HTR-8/SVneo (cell line): ENCODE measurements around the gene VPS72.

Source experiments
- DNase-seq: peaks from one replicate; pipeline ENCODE4 v3.0.0; 2011; ENCODE audit warnings: low spot score, mixed read lengths; ENCODE audit not compliant: insufficient read length
- FAIRE-seq: peaks from 2 replicates; lab custom pipeline; 2011; peaks lifted over from hg19 to GRCh38; lab: Jason Lieb, UNC

VPS72 gene

DNA sequence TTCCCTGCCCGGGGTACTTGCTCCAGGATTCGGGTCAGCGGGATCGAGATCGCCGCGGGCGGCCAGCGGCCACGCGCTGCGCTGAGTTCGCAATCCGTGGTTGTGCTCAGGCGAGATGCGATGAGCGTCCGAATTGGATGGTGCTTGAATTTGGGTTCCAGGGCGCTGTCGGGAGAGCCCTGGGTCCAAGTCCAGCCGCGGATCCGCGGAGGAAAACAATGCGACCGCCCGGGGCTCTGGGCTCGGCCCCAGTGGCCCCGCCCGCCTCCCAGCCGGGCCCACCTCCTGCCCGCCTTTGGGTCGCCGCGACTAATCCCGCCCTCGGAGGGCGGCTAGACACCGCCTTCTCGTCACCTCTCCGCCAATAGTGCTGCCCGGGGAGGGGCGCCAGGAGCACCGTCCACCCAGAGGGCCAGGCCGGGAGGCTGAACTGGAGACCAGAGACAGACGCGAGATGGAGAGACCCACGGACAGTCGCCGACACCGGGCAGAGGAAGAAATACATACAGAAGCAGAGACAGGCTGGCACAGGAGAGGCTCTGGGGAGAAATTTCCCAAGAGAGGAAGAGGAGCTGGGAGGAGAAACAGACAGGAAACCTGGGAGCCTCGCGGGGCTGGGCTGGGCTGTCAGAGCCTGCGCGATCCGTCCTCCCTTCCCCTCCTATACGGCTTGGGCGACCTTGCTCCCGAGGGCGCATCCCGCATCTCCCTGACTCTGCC lies 43.4 kb downstream of the VPS72 start, which contains the start of gene SEMA6C:
TSS of gene SEMA6C (minus strand) at position 220 of the 720 bp plus-strand sequence. CDS start 4,010 bp downstream, outside the sequence.
- FAIRE-seq (no peak), DNase-seq (peak; percentile 91)

DNA sequence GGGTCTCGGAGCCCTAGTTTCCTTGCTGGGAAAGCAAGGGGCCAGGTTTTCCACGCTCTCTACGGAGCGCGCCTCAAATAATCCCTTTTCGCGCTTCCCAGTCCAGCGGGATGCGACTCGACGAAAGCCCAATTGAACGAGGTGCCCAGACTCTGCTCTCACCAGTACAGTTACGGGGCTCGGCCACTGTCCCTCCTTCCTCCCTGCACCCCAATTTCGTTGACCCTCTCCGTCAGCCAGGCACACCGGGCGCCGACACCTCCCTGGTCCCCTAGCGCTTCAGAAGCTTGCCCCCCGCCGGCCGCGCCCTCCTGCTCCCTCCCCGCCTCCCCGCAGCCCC lies 44.0 kb downstream of the VPS72 start:
- no peak for FAIRE-seq
- DNase-seq: no peak

DNA sequence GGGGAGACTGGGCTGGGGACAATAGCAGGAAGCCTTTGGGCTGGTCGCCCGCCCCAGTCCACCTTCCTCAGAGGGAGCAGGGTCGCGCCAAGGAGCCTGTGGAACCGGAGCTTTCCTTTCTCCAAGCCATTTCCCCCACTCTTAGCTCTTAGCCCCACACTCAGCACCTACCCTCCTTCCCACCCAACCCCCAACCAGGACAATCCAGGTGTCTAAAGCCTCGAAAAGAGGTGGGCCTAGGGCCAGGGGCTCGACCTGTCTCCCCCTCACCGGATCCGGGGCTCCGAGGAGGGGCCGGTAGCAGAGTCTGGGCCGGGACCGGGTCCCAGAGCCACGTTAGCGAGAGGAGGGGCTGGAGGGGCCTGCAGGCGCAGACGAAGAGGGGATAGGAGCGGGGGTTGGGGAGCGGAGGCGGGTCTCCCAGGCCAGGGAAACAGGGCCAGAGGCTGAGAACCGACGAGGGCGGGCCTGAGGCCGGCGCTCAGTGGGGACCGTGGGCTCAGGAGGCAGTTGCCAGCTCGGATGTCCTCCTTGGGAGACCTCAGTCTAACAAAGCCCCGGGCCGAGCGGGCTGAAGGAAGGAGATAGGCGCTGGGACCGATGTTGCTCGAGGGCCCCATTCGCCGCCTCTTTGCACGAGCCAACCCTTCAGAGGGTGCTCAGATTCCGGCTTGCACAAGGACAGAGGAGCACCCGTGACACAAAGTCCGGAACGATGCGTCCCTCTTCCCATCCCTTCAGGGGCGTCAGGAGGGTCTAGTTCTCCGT lies 44.5 kb downstream of the VPS72 start:
- DNase-seq (no peak), FAIRE-seq (no peak)

DNA sequence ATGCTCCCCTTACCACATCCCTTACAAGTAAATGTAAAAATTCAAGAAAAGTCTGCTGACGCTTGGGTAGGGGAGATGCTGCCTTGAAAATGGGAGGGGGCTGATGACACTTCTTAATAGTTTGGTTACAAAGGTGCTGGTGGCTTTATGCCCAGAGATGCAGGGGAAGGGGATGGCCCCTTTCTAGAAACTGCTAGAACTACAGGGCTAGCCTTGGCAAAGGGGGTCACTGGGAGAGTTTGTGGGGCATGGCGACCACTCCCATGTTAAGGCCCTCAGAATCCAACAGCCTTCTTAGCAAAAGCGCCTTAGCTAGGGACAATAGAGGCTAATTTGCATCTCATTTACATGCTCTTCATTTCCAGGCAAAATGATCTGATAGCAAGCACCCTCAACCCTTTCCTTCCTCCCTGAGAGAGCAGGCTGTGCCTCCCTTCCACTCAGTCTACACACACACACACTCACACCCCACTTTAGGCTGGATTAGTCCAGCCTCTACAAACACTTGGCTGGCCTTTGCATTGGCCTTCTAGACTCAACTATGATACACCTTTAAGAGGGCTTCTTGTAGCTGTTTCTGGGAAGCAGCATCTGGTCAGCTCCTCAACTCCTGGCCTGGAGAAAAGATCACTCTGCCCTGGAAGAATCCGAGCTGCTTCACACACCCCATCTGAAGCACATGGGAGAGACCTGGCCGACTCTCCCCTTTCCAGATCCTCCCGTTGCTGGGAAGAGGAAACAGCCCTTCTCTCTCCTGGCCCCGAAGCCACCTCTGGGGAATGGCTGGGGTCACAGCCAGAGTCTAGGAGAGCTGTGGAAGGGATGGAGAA lies 45.3 kb downstream of the VPS72 start:
- DNase-seq: no peak
- no peak for FAIRE-seq

DNA sequence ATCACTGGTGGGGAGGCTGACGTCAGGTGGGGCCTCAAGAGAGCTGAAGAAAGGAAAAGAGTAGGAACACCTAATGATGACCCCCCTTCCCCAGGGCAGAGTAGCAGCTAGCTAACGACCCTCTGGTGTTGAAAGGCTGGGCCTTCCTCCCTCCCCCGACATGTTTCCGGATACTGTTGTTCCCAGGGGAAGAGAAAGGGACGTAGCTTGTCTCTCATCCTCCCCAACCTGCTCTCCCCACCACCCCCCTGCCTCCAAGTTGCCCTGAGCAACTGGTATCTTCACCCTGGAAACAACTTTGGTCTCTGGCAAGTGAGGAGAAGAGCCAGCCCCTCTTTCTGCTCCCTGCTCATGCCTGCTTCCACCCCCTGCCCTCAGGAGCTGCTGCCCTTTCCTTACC lies 46.0 kb downstream of the VPS72 start:
- no peak for DNase-seq
- no peak for FAIRE-seq

DNA sequence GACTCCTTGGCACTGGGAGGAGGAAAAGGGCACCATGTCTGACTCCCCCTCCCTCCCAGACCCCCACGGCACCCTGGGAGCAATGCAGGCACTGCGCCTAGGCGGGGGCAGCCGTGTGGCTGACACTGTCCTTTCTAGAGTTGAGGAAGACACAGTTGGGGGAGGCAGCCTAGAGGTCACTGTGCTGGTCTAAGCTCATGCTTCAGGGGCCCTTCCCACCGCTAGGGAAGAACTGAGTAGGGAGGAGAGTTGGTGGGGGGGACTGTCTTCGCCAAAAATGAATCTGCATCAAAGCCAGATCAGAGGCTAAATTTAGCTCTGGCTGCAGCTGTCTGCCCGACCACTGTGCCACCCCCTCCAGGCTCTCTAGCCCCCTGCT lies 47.0 kb downstream of the VPS72 start:
- DNase-seq (no peak), FAIRE-seq (no peak)

DNA sequence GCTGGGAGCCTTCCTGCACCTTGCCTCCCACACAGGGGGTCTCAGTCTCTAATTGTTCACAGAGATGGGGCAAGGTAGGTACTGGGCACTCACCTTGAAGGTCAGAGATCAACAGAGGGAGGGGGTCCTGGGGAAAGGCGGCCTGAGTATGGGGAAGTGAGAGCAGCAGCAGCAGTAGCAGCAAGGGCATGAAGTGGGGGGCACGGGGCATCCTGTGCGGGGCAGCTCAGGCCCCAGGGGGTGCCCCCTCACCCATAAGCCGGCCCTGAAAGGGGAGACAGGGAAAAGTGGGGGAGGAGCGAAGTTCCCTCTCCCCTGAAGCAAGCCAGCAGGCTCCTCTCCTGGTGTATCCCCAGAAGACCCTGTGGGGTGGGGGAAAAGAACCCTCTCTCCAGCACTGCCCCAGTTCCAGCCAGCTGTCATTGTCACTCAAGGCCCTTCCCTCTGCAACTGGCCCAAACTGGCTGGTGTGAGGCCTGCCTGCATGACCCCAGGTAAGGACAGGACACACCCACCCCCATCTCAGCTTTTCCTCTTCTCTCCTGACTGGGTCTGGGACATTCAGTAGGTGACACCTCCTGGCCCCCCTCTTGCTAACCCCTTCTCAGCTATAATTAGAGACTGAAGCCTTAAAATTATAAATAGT lies 47.5 kb downstream of the VPS72 start:
- DNase-seq (no peak), FAIRE-seq (no peak)

DNA sequence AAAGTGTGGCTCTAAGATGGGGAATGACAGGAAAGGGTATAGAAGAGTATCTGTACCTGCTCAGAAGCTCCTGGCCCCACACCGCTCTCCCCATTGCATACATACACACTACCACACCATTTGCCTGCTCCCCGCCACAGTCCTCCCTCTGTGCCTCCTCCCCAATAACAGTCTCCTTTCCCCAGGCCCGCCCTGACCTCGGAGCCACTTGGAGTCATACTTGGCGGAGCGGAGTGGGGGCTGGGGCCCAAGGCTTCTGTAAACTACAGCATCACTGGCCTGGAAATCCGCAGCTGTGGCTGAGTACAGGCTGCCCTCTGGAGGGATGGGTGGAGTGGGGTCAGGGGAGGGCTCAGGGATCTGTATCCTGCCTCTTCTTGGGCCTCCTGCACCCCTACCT lies 52.2 kb downstream of the VPS72 start:
- FAIRE-seq: no peak
- no peak for DNase-seq

DNA sequence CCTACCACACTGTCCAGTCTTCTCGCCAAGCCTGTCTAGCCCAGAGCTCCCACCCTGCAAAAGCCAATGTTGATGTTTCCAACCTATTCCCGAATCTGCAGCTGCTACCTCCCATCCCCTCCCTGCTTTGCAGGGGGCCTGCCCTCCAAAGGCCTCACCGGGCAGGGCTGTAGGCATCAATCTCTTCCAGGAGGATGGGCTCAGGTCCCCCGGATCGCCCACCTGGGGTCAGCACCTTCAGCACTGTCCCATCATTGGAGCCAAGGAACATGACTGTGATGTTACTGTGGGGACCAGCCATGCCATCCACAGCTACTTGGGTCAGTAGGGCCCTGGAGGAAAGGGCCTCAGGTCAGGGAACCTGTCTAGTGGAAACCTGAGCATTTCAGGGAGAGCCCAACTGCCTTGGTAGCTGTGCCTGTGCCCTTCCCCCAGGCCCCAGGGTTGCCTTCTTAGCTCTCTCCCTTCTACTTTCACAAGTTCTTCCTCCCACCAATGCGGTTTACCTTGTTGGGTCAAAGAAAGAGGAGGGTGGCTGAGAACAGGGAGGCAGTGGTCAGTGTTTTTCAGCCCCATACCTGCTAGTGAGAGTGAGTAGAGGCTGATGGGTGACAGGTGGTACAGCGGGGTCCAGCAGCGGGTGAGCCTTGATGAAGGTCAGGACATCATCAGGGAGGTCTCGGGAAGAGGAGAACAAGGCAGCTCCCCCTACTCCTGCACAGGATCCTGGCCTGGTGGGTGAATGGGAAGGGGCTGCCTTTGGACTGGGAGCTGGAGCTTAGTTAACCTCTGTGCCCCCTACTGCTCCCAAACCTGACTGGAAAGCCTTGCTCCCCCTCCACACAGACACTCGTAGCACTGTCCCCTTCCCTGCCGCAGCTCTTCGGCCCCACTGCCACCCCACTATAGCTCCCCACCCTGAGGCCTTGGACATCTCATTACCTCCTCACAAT lies 54.3 kb downstream of the VPS72 start:
- DNase-seq: no peak
- FAIRE-seq: no peak

DNA sequence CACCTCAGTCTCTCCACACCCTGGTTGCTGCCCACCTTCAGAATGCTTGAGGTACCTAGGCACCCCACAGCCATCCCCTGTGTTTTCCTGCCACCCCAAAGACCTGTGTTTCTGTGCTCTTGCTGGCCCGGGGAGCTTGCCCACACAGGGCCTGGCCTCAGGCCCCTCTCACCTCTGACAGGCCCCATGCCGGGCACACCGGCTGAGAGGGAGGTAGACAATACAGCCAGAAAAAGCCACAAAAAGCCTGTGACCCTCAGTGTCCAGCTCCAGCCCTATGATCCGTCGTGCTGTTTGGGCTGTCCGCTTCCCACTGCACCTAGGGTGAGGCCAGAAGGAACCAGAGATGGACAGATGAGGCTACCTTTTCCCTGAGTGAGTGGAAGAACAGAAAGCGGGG lies 55.0 kb downstream of the VPS72 start:
- FAIRE-seq (no peak), DNase-seq (no peak)

DNA sequence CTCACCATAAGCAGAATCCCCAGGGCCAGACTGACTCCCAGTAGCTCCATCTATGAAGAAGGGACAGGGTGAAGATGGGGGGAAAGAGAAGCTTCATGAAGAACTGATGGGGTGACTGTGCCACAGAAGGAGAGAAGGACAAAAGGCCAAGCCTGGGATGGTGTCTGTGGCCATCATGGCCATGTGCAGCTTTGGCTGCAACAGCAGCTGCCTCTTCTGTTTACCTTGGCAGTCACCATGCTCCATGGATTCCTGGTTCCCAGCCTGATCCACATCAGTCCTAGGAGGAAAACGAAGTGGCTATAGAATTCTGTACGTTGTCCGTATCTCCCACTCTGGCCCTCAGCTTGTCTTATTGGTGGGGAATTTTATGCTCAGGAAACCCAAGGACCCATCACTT lies 55.6 kb downstream of the VPS72 start:
- no peak for DNase-seq
- FAIRE-seq: no peak

DNA sequence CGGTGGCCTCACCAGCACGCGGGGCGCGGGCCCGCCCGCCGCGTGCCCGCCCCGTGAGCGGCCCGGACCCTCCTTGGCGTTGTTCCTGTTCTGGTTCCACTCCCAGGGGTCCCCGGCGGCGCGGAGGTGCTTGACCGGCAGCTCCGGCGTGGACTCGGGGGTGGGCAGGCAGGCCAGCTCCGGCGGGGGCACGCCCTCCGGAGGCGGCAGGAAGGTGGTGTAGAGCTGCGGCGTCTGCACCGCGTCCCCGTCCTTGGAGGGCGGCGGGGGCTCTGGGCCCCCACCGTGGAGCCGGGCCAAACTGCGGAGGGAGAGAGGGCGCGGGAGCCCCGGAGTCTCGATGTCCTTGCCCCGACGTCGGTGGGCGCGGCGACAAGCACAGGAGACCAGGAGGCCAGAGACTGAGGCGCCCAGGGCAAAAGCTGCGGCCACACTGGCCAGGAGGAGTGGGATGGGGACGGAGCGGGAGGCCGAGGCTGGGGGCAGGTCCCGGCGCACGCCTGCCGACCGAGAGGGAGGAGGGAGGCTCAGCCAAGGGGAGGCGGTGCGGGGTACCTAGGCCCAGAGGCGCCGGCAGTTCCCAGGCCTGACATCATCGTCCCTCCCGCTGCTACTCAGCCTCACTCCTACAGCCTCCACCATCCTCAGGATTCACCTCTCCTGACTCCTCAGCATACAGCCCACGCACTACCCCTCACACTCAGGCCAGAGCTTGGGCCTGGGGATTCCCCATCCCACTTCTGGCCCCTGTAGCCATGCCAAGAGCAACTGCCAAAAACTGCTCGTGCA lies 56.8 kb downstream of the VPS72 start:
- no peak for DNase-seq
- no peak for FAIRE-seq

DNA sequence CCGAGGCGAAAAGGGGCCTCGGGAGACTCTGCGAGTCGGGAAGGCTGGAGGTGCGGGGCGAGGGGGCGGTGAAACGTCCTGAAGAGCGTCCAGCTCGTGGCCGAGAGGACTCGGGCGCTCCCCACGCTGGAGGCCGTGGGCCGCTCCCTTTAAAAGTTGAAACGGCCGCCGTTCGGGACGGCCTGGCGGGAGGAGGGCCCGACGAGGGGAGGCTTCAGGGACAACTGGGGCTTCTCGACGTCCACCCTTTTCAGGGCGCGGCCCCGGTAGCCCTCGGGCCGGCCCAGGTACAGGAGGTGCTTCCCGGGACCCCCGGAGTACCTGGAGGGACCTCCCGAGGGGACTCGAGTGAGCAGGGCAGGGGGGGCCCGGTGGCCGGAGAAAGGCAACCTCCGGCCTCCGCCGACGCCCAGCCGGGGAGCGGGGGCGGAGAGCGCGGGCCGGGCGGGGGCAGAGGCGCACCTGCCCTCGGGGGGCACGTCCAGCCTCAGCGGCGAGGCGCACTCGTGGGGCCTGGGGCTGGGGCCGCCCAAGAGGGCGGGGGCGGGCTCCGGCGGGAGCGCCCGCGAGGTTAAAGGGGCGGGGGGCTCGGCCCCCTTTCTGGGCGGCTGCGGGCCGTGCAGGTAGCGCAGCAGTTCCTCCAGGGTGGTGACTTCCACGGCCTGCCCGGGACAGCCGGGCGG lies 57.5 kb downstream of the VPS72 start:
- DNase-seq (no peak), FAIRE-seq (no peak)

DNA sequence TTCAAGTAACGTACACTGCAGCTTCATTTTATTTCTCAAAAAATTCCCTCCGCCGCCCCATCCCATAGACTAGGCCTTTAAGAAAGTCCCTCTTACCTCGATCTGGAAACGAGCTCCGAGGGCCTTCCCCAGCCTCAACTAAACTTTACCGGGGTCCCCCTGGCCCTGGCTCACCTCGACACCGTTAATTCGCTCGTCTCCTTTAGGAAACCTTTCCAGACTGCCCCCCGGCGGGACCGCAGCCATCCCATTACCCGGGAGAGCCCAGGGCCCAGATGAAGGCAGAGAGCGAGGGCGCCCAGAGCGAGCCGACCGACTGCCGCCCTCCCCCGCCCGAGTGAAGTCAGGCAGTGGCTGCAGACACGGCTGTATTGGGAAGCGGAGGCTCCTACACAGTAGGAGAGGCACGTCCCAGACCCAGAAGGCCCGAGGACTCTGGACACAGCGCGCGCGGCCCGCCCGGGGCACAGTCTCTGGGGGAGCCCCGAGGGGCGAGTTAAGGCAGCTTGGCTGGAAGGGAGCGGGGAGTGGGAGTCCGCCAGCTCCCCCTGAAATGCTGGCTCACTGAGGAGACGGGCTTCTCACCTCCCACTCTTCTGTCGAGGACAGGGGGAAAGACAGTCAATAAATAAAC lies 58.2 kb downstream of the VPS72 start:
- no peak for DNase-seq
- FAIRE-seq: no peak

DNA sequence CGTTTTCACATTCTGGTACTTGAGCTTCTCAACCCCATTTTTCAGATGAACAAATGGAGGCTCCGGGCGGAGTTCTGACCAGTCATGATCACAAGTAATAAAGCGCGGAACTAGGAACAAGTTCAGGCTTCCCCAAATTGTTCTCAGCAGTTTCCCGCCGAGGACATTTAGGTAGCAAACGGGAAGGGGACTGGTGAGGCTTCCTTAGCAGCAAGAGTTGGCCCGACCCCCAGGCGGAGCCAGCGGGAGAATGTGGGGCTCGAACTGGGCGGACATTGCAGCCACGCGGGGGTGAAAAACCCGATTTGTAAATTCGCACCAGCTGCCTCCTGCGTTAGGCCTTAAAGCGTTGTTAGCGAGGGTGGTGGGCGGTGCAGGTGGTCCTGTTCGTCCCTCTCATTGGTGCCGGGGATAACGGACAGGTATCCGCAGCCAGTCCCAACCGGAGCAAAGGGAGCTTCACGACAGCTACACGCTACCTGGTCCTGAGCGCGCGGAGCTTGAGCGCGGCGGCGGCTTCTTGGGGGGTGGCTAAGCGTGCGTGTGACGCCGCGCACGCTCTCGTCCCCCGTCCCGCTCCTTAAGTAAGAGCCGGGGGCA lies 58.9 kb downstream of the VPS72 start:
- DNase-seq (no peak), FAIRE-seq (no peak)

DNA sequence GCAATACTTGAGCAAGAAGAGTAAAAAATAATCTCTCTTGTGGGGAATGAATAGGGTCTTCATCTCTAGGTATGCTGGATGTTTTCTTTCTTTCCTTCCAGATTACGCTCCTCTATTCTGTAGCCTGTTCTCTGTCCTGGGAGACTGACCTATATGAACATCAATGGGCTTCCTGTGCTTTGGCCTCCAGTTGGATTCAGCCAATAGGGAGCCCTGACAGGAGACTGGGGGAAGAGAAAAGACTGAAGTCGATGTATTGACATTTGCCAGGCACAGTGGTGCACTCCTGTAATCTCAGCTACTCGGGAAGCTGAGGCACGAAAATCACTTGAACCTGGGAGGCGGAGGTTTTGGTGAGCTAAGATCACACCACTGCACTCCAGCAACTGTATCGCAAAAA lies 61.2 kb downstream of the VPS72 start:
- DNase-seq (no peak), FAIRE-seq (no peak)
